Liver (tissue), 9 donors: Measurements from ENCODE around the gene UPK3A. TPM values are rescaled to one million over a fixed set of nuclear protein-coding genes. Genes with fewer than 3 reads are reported as not detected.

Experiments
- DNase-seq: peaks from one replicate; pipeline ENCODE4 v3.0.0-alpha.2; 2017; ENCODE audit warnings: low spot score
- H3K27ac ChIP-seq, 2 donors: one replicate each; pipeline ENCODE4 v1.7.0; 2013; ENCODE audit warnings: inconsistent platforms in 2 of 2, low read length in 2 of 2, control low read depth in 1 of 2, low read depth in 1 of 2, mild to moderate bottlenecking in 1 of 2
- H3K27me3 ChIP-seq, 4 donors: one replicate each; pipeline versions ENCODE4 v1.6.1 to v1.7.0; 2013; ENCODE audit warnings: low read length in 3 of 4, inconsistent platforms in 1 of 4, mild to moderate bottlenecking in 1 of 4, moderate library complexity in 1 of 4; ENCODE audit not compliant: control insufficient read depth in 4 of 4, insufficient read depth in 4 of 4
- H3K36me3 ChIP-seq, 4 donors: one replicate each; pipeline versions ENCODE4 v1.6.1 to v1.7.0; 2013; ENCODE audit warnings: low read length in 3 of 4, mild to moderate bottlenecking in 3 of 4, low read depth in 1 of 4, moderate library complexity in 1 of 4; ENCODE audit not compliant: control insufficient read depth in 4 of 4, insufficient read depth in 3 of 4
- H3K4me1 ChIP-seq, 4 donors: one replicate each; pipeline versions ENCODE4 v1.6.1 to v1.7.0; 2013; ENCODE audit warnings: low read length in 3 of 4, mild to moderate bottlenecking in 3 of 4, moderate library complexity in 1 of 4; ENCODE audit not compliant: control insufficient read depth in 4 of 4, insufficient read depth in 4 of 4
- H3K4me3 ChIP-seq, 3 donors: one replicate each; pipeline versions ENCODE4 v1.6.1 to v1.7.0; 2013; ENCODE audit warnings: low read length in 3 of 3, control low read depth in 1 of 3, low read depth in 1 of 3, mild to moderate bottlenecking in 1 of 3
- H3K9ac ChIP-seq, 2 donors: one replicate each; pipeline ENCODE4 v1.7.0; 2013; ENCODE audit warnings: low read length in 2 of 2, mild to moderate bottlenecking in 2 of 2, moderate library complexity in 2 of 2, control low read depth in 1 of 2, low read depth in 1 of 2
- H3K9me3 ChIP-seq, 4 donors: one replicate each; pipeline versions ENCODE4 v1.6.1 to v1.7.0; 2013; ENCODE audit warnings: low read length in 3 of 4; ENCODE audit not compliant: control insufficient read depth in 4 of 4
- EGR1 ChIP-seq, 2 donors: IDR thresholded peaks; 2 replicates each; pipeline ENCODE4 v1.6.1; 2016 to 2018; ENCODE audit warnings: antibody characterized with exemption in 2 of 2, low read depth in 2 of 2
- FOXA1 ChIP-seq: IDR thresholded peaks from 2 replicates; pipeline ENCODE4 v1.6.1; 2016; ENCODE audit warnings: antibody characterized with exemption
- FOXA2 ChIP-seq: IDR thresholded peaks from 2 replicates; pipeline ENCODE4 v1.6.1; 2016; ENCODE audit warnings: antibody characterized with exemption
- GABPA ChIP-seq, 2 donors: IDR thresholded peaks in 1 of 2; conservative IDR thresholded peaks in 1 of 2; 2 replicates each; pipeline ENCODE4 v1.6.1; 2016; ENCODE audit warnings: antibody characterized with exemption in 2 of 2, mild to moderate bottlenecking in 1 of 2, moderate library complexity in 1 of 2
- HNF4A ChIP-seq, 2 donors: conservative IDR thresholded peaks; 2 replicates each; pipeline ENCODE4 v1.6.1; 2016; ENCODE audit warnings: antibody characterized with exemption in 2 of 2, mild to moderate bottlenecking in 2 of 2
- HNF4G ChIP-seq: IDR thresholded peaks from 2 replicates; pipeline ENCODE4 v1.6.1; 2016; ENCODE audit warnings: antibody characterized with exemption
- JUND ChIP-seq, 2 donors: IDR thresholded peaks; 2 replicates each; pipeline ENCODE4 v1.6.1; 2016; ENCODE audit warnings: antibody characterized with exemption in 2 of 2
- NR2F2 ChIP-seq: IDR thresholded peaks from 2 replicates; pipeline ENCODE4 v1.6.1; 2016; ENCODE audit warnings: antibody characterized with exemption
- RAD21 ChIP-seq, 2 donors: IDR thresholded peaks; 2 replicates each; pipeline ENCODE4 v1.6.1; 2016; ENCODE audit warnings: antibody characterized with exemption in 2 of 2, mild to moderate bottlenecking in 2 of 2
- RXRA ChIP-seq, 2 donors: IDR thresholded peaks; 2 replicates each; pipeline ENCODE4 v1.6.1; 2017 to 2018; ENCODE audit warnings: antibody characterized with exemption in 2 of 2, mild to moderate bottlenecking in 1 of 2
- SP1 ChIP-seq: IDR thresholded peaks from 2 replicates; pipeline ENCODE4 v1.6.1; 2018; ENCODE audit warnings: antibody characterized with exemption, mild to moderate bottlenecking
- TAF1 ChIP-seq: conservative IDR thresholded peaks from 2 replicates; pipeline ENCODE4 v1.6.1; 2016; ENCODE audit warnings: antibody characterized with exemption, mild to moderate bottlenecking
- YY1 ChIP-seq: IDR thresholded peaks from 2 replicates; pipeline ENCODE4 v1.6.1; 2016; ENCODE audit warnings: antibody characterized with exemption, mild to moderate bottlenecking
- WGBS: extraction: QIAGEN DNeasy Blood & Tissue Kit; methylation state at CpG from one replicate; pipeline ENCODE4 v1.1.7; 2013; 5-methylcytosine and 5-hydroxymethylcytosine counted together
- polyA plus RNA-seq, 2 donors: library from polyadenylated mRNA; stranded (reverse) in 1 of 2; unstranded in 1 of 2; fragments of 200-250 nt in 1 of 2; fragments of >200 nt in 1 of 2; fragmentation: Nextera tagmentation in 1 of 2; extraction: Ambion mirVana in 1 of 2; gene quantifications; one replicate each; pipeline versions ENCODE4 v1.2.1 to v1.2.3, GENCODE V29; 2013 to 2015
- total RNA-seq, 2 donors: library from RNA; depleted of rRNA; stranded (reverse); fragments of >200 nt; gene quantifications; one replicate each; pipeline ENCODE4 v1.2.3, GENCODE V29; 2014
- TF ChIP-seq, protein P1 (sequence below): IDR thresholded peaks from 2 replicates; pipeline ENCODE4 v1.6.1; 2016; ENCODE audit warnings: antibody characterized with exemption
- TF ChIP-seq, protein P2 (sequence below): IDR thresholded peaks from 2 replicates; pipeline ENCODE4 v1.6.1; 2016; ENCODE audit warnings: antibody characterized with exemption, mild to moderate bottlenecking
- TF ChIP-seq, protein P3 (sequence below): IDR thresholded peaks from 2 replicates; pipeline ENCODE4 v1.6.1; 2016; ENCODE audit warnings: antibody characterized with exemption
- TF ChIP-seq, protein P4 (sequence below): IDR thresholded peaks from 2 replicates; pipeline ENCODE4 v1.6.1; 2016; ENCODE audit warnings: antibody characterized with exemption
- TF ChIP-seq, protein P5 (sequence below): fragments of 150-350 bp; IDR thresholded peaks from 2 replicates; pipeline ENCODE4 v1.5.1; 2017; ENCODE audit warnings: improper control_type of control experiment, low read depth, low read length; ENCODE audit not compliant: missing input control
- donor health status: healthy.
- donor health status: healthy.
- donor health status: healthy.
- donor health status: healthy.
- donor health status: healthy.

UPK3A gene
- total and polyA plus RNA-seq, 4 donors: 0.42 TPM; not detected in 3

DNA sequence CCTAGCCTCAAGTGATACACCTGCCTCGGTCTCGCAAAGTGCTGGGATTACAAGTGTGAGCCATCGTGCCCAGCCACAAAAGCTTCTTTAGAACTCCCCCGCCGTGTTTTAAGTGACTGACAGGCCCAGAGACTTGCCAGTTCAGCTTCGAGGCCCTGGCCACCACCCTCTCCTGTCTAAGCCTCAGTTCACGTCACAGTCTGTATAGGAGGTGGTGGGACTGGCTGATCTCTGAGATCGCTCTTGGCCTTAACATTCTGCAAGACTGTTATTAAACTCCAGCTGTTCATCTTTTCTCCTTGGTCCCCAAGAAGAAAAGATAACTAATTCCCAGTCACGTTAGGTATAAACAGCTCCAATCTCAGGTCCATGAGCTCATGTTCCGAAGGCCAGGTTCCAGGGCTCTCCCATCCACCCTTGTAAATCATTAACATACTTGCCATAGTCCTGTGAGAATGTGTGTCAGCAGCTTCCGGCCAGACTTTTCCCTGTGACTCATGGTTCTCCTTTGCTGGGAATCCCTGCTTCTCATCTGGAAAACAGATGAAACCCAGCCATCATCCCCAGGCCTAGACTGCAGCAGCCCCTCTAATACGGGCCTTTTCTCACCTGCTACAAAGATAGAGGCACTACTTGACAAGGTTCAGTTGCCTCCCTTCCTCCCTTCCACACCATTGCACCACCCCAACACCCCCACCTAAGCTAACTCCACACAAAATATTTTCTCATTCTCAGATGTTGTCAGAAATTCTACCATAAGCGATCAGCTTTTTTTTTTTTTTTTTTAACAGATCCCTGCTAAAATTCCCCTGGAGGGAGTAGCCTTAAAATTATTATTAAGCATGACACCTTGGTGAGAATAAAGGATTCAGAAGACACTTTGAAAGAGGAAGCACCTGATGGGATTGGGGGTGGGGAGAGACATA is 38.4 kb upstream of the UPK3A start:
- no peaks in the 10 kb centered on the region for H3K9me3 ChIP-seq
- DNase-seq: peak; percentile 60
- WGBS: 30% methylated on average over 13 of the region's 13 CpGs
- TF ChIP-seq, protein P1, sequence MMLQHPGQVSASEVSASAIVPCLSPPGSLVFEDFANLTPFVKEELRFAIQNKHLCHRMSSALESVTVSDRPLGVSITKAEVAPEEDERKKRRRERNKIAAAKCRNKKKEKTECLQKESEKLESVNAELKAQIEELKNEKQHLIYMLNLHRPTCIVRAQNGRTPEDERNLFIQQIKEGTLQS: peak; percentile 89
- TF ChIP-seq NR2F2 (no peak), EGR1 (IDR thresholded peaks at IDR 0.05; ENCODE audit: low read depth in 2 of 2) (peak in 1 of 2 donors; percentile 65), GABPA (IDR thresholded peaks at IDR 0.05 in 1 of 2, conservative IDR thresholded peaks at IDR 0.05 in 1 of 2) (peak in 1 of 2 donors; percentile 73), RXRA (IDR thresholded peaks at IDR 0.05) (peak; percentile 13 to 83), SP1 (peak; percentile 83), JUND (IDR thresholded peaks at IDR 0.05) (peak; percentile 97 to 98), YY1 (peak; percentile 85), RAD21 (IDR thresholded peaks at IDR 0.05) (no peak), FOXA1 (peak; percentile 20), HNF4A (conservative IDR thresholded peaks at IDR 0.05) (peak; percentile 87 to 93), TAF1 (no peak), FOXA2 (no peak), HNF4G (peak; percentile 40)
- TF ChIP-seq, protein P2, sequence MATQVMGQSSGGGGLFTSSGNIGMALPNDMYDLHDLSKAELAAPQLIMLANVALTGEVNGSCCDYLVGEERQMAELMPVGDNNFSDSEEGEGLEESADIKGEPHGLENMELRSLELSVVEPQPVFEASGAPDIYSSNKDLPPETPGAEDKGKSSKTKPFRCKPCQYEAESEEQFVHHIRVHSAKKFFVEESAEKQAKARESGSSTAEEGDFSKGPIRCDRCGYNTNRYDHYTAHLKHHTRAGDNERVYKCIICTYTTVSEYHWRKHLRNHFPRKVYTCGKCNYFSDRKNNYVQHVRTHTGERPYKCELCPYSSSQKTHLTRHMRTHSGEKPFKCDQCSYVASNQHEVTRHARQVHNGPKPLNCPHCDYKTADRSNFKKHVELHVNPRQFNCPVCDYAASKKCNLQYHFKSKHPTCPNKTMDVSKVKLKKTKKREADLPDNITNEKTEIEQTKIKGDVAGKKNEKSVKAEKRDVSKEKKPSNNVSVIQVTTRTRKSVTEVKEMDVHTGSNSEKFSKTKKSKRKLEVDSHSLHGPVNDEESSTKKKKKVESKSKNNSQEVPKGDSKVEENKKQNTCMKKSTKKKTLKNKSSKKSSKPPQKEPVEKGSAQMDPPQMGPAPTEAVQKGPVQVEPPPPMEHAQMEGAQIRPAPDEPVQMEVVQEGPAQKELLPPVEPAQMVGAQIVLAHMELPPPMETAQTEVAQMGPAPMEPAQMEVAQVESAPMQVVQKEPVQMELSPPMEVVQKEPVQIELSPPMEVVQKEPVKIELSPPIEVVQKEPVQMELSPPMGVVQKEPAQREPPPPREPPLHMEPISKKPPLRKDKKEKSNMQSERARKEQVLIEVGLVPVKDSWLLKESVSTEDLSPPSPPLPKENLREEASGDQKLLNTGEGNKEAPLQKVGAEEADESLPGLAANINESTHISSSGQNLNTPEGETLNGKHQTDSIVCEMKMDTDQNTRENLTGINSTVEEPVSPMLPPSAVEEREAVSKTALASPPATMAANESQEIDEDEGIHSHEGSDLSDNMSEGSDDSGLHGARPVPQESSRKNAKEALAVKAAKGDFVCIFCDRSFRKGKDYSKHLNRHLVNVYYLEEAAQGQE: peak; percentile 69
- TF ChIP-seq, protein P3, sequence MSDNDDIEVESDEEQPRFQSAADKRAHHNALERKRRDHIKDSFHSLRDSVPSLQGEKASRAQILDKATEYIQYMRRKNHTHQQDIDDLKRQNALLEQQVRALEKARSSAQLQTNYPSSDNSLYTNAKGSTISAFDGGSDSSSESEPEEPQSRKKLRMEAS: peak; percentile 85
- TF ChIP-seq, protein P4, sequence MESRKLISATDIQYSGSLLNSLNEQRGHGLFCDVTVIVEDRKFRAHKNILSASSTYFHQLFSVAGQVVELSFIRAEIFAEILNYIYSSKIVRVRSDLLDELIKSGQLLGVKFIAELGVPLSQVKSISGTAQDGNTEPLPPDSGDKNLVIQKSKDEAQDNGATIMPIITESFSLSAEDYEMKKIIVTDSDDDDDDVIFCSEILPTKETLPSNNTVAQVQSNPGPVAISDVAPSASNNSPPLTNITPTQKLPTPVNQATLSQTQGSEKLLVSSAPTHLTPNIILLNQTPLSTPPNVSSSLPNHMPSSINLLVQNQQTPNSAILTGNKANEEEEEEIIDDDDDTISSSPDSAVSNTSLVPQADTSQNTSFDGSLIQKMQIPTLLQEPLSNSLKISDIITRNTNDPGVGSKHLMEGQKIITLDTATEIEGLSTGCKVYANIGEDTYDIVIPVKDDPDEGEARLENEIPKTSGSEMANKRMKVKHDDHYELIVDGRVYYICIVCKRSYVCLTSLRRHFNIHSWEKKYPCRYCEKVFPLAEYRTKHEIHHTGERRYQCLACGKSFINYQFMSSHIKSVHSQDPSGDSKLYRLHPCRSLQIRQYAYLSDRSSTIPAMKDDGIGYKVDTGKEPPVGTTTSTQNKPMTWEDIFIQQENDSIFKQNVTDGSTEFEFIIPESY: no peak
- TF ChIP-seq, protein P5, sequence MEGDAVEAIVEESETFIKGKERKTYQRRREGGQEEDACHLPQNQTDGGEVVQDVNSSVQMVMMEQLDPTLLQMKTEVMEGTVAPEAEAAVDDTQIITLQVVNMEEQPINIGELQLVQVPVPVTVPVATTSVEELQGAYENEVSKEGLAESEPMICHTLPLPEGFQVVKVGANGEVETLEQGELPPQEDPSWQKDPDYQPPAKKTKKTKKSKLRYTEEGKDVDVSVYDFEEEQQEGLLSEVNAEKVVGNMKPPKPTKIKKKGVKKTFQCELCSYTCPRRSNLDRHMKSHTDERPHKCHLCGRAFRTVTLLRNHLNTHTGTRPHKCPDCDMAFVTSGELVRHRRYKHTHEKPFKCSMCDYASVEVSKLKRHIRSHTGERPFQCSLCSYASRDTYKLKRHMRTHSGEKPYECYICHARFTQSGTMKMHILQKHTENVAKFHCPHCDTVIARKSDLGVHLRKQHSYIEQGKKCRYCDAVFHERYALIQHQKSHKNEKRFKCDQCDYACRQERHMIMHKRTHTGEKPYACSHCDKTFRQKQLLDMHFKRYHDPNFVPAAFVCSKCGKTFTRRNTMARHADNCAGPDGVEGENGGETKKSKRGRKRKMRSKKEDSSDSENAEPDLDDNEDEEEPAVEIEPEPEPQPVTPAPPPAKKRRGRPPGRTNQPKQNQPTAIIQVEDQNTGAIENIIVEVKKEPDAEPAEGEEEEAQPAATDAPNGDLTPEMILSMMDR: no peak
- H3K27me3 ChIP-seq: no peaks in the 10 kb centered on the region
- H3K9ac ChIP-seq: peak overlapping the region in 1 of 2 donors; percentile 59
- no peaks in the 10 kb centered on the region for H3K36me3 ChIP-seq
- H3K4me1 ChIP-seq: peaks cover 3 to 38% (median 18%) of the 10 kb centered on the region in 4 donors
- H3K4me3 ChIP-seq: no peak overlapping the region
- H3K27ac ChIP-seq: peak overlapping the region; percentile 96 to 99
